H9 (cell line): ENCODE measurements around the gene PLP2. TPM values are rescaled to one million over a fixed set of nuclear protein-coding genes. Genes with fewer than 3 reads are reported as not detected.
"Not testable (repeated sequence)": the region's sequence is repeated elsewhere in the genome, so short reads cannot be mapped to it uniquely, and the experiment has no call there.

Experiments used
- DNase-seq: peaks from one replicate; pipeline ENCODE4 v3.0.0-alpha.2; 2017
- H2AFZ ChIP-seq: one replicate; pipeline ENCODE4 v1.6.1; 2013; ENCODE audit warnings: mild to moderate bottlenecking, low read length, control low read depth, moderate library complexity
- H2AK5ac ChIP-seq: 2 replicates; pipeline ENCODE4 v1.6.1; 2013; ENCODE audit warnings: low read length, control low read depth, mixed read lengths; ENCODE audit not compliant: insufficient read length
- H2BK120ac ChIP-seq: one replicate; pipeline ENCODE4 v1.6.1; 2013; ENCODE audit warnings: low read depth, mild to moderate bottlenecking, low read length, control low read depth, inconsistent platforms; ENCODE audit not compliant: poor library complexity, severe bottlenecking
- H2BK12ac ChIP-seq: 2 replicates; pipeline ENCODE4 v1.6.1; 2013; ENCODE audit warnings: low read length, control low read depth, mixed read lengths, low read depth; ENCODE audit not compliant: insufficient read length
- H2BK15ac ChIP-seq: 2 replicates; pipeline ENCODE4 v1.6.1; 2013; ENCODE audit warnings: low read depth, low read length, control low read depth
- H2BK20ac ChIP-seq: one replicate; pipeline ENCODE4 v1.6.1; 2013; ENCODE audit warnings: low read depth, mild to moderate bottlenecking, low read length, control low read depth, inconsistent platforms; ENCODE audit not compliant: poor library complexity, severe bottlenecking
- H2BK5ac ChIP-seq: 2 replicates; pipeline ENCODE4 v1.6.1; 2013; ENCODE audit warnings: low read length, control low read depth, mixed read lengths; ENCODE audit not compliant: insufficient read length
- H3K14ac ChIP-seq: 2 replicates; pipeline ENCODE4 v1.6.1; 2013; ENCODE audit warnings: low read length, control low read depth; ENCODE audit not compliant: insufficient read depth
- H3K18ac ChIP-seq: 2 replicates; pipeline ENCODE4 v1.6.1; 2013; ENCODE audit warnings: low read depth, mild to moderate bottlenecking, mixed read lengths, low read length, control low read depth; ENCODE audit not compliant: insufficient read length
- H3K23ac ChIP-seq: 2 replicates; pipeline ENCODE4 v1.6.1; 2013; ENCODE audit warnings: low read length, control low read depth, mixed read lengths, low read depth; ENCODE audit not compliant: insufficient read length
- H3K23me2 ChIP-seq: 2 replicates; pipeline ENCODE4 v1.6.1; 2013; ENCODE audit warnings: low read depth, mild to moderate bottlenecking, mixed read lengths, low read length, control low read depth; ENCODE audit not compliant: insufficient read length, poor library complexity, severe bottlenecking
- H3K27ac ChIP-seq: 2 replicates; pipeline ENCODE4 v1.5.1; 2013; ENCODE audit warnings: low read length, control low read depth, mixed read lengths, low read depth; ENCODE audit not compliant: insufficient read length
- H3K27me3 ChIP-seq: 2 replicates; pipeline ENCODE4 v1.6.1; 2013; ENCODE audit warnings: low read length, control low read depth, inconsistent platforms; ENCODE audit not compliant: insufficient read depth
- H3K4ac ChIP-seq: 2 replicates; pipeline ENCODE4 v1.6.1; 2013; ENCODE audit warnings: low read depth, mild to moderate bottlenecking, control low read depth, inconsistent platforms, low read length, moderate library complexity
- H3K4me1 ChIP-seq: 2 replicates; pipeline ENCODE4 v1.6.1; 2013; ENCODE audit warnings: low read length, control low read depth, inconsistent platforms; ENCODE audit not compliant: insufficient read depth
- H3K4me2 ChIP-seq: 2 replicates; pipeline ENCODE4 v1.6.1; 2013; ENCODE audit warnings: low read length, control low read depth, mixed read lengths; ENCODE audit not compliant: insufficient read length, insufficient read depth
- H3K56ac ChIP-seq: 2 replicates; pipeline ENCODE4 v1.6.1; 2013; ENCODE audit warnings: low read depth, mild to moderate bottlenecking, mixed read lengths, low read length, control low read depth; ENCODE audit not compliant: insufficient read length
- H3K79me1 ChIP-seq: 2 replicates; pipeline ENCODE4 v1.6.1; 2013; ENCODE audit warnings: low read depth, mild to moderate bottlenecking, moderate library complexity, low read length, control low read depth, inconsistent platforms; ENCODE audit not compliant: insufficient read depth, poor library complexity, severe bottlenecking
- H3K79me2 ChIP-seq: 2 replicates; pipeline ENCODE4 v1.6.1; 2013; ENCODE audit warnings: low read length, control low read depth, inconsistent platforms; ENCODE audit not compliant: insufficient read depth
- H3K9ac ChIP-seq: 2 replicates; pipeline ENCODE4 v1.6.1; 2013; ENCODE audit warnings: low read length, control low read depth, mixed read lengths; ENCODE audit not compliant: insufficient read length; ENCODE audit errors: extremely low read depth
- H3K9me3 ChIP-seq: one replicate; pipeline ENCODE4 v1.6.1; 2013; ENCODE audit warnings: low read depth, low read length, inconsistent platforms; ENCODE audit not compliant: control insufficient read depth
- H3T11ph ChIP-seq: one replicate; pipeline ENCODE4 v1.6.1; 2013; ENCODE audit warnings: mild to moderate bottlenecking, low read length, control low read depth, inconsistent platforms
- H4K20me1 ChIP-seq: one replicate; pipeline ENCODE4 v1.6.1; 2013; ENCODE audit not compliant: control insufficient read depth, insufficient read length, insufficient read depth
- H4K5ac ChIP-seq: 2 replicates; pipeline ENCODE4 v1.6.1; 2013; ENCODE audit warnings: low read depth, mild to moderate bottlenecking, mixed read lengths, low read length, control low read depth; ENCODE audit not compliant: insufficient read length
- H4K8ac ChIP-seq: replicated peaks from 2 replicates; pipeline ENCODE4 v1.6.1; 2013; ENCODE audit warnings: low read length, control low read depth, mixed read lengths, low read depth; ENCODE audit not compliant: insufficient read length
- H4K91ac ChIP-seq: 2 replicates; pipeline ENCODE4 v1.6.1; 2013; ENCODE audit warnings: low read depth, mild to moderate bottlenecking, moderate library complexity, mixed read lengths, low read length, control low read depth; ENCODE audit not compliant: insufficient read length
- H3K27ac Mint-ChIP-seq, 3 experiments: 2 replicates in 2 of 3; 3 replicates in 1 of 3; pipeline ENCODE4 v1.8.0; 2020 to 2021; ENCODE audit warnings: mixed read lengths in 3 of 3, mild to moderate bottlenecking in 1 of 3, moderate library complexity in 1 of 3
- H3K27me3 Mint-ChIP-seq: 2 replicates; pipeline ENCODE4 v1.8.0; 2021; ENCODE audit warnings: low read depth, mild to moderate bottlenecking, moderate library complexity, mixed read lengths
- H3K36me3 Mint-ChIP-seq, 3 experiments: 2 replicates in 2 of 3; 3 replicates in 1 of 3; pipeline ENCODE4 v1.8.0; 2020 to 2021; ENCODE audit warnings: low read depth in 3 of 3, mixed read lengths in 3 of 3; ENCODE audit not compliant: insufficient read depth in 1 of 3
- H3K4me1 Mint-ChIP-seq, 2 experiments: 2 replicates each; pipeline ENCODE4 v1.8.0; 2020; ENCODE audit warnings: mixed read lengths in 2 of 2
- H3K4me3 Mint-ChIP-seq, 2 experiments: 2 replicates in 1 of 2; 3 replicates in 1 of 2; pipeline ENCODE4 v1.8.0; 2020 to 2021; ENCODE audit warnings: mild to moderate bottlenecking in 2 of 2, mixed read lengths in 2 of 2, moderate library complexity in 1 of 2
- H3K9me3 Mint-ChIP-seq, 2 experiments: 2 replicates in 1 of 2; 3 replicates in 1 of 2; pipeline ENCODE4 v1.8.0; 2020; ENCODE audit warnings: mild to moderate bottlenecking in 2 of 2, mixed read lengths in 2 of 2, moderate library complexity in 1 of 2
- WGBS: extraction: QIAGEN DNeasy Blood & Tissue Kit; methylation state at CpG from one replicate; pipeline ENCODE4 v1.1.7; 2013; ENCODE audit warnings: missing lambda C conversion rate, low lambda C conversion rate, mixed read lengths; ENCODE audit not compliant: insufficient read length; ENCODE audit errors: extremely low coverage; 5-methylcytosine and 5-hydroxymethylcytosine counted together
- total RNA-seq: library from RNA; stranded (reverse); gene quantifications from 2 replicates; pipeline ENCODE4 v1.2.1, GENCODE V29; 2021

PLP2 gene
- total RNA-seq, 1 experiment from 2014 or later = 11.7 TPM

- H4K8ac ChIP-seq, H3K56ac ChIP-seq, H4K20me1 ChIP-seq, H3K79me1 ChIP-seq, H2BK20ac ChIP-seq, H3K36me3 Mint-ChIP-seq, H3T11ph ChIP-seq, H2AFZ ChIP-seq, H3K4me1 ChIP-seq, H4K5ac ChIP-seq, H3K4me1 Mint-ChIP-seq, H3K4me2 ChIP-seq, H3K27me3 Mint-ChIP-seq, H3K9ac ChIP-seq, H3K23ac ChIP-seq, H4K91ac ChIP-seq, H3K79me2 ChIP-seq, H2BK12ac ChIP-seq, H3K27me3 ChIP-seq, H3K27ac Mint-ChIP-seq, H2BK15ac ChIP-seq, H3K23me2 ChIP-seq, H3K27ac ChIP-seq, H2BK120ac ChIP-seq, DNase-seq, H3K4me3 Mint-ChIP-seq, H2AK5ac ChIP-seq, H2BK5ac ChIP-seq, H3K18ac ChIP-seq, H3K14ac ChIP-seq, H3K4ac ChIP-seq: not testable (repeated sequence)
- H3K9me3 ChIP-seq = peaks cover 11% of the 10 kb centered on the region
- no CpG with 5 or more reads among the region's 14 CpGs for WGBS
- H3K9me3 Mint-ChIP-seq = peaks cover 54 to 56% of the 10 kb centered on the region in 2 experiments
These were observed 22.4 kb upstream of the PLP2 start for GRCh38 chrX:49149291-49149690.
